H1 (cell line): Measurements from ENCODE around the gene TMUB2. TPM values are rescaled to one million over a fixed set of nuclear protein-coding genes. Genes with fewer than 3 reads are reported as not detected.

Source experiments
- BCL11A ChIP-seq, 2 experiments: IDR thresholded peaks; one replicate each; pipeline ENCODE4 v1.6.1; 2011; ENCODE audit warnings: low read depth in 2 of 2, low read length in 2 of 2, mild to moderate bottlenecking in 2 of 2
- polyA plus RNA-seq, 7 experiments: library from polyadenylated mRNA; depleted of rRNA in 3 of 7; stranded (reverse) in 5 of 7; unstranded in 2 of 7; fragments of >200 nt in 5 of 7; fragments of 200-250 nt in 2 of 7; gene quantifications; 1 replicate in 5 of 7; 2 replicates in 1 of 7; 4 replicates in 1 of 7; pipeline versions ENCODE4 v1.2.1 to v1.2.3, GENCODE V29; 2011 to 2013; ENCODE audit warnings: missing spikeins in 2 of 7, mixed read lengths in 2 of 7
- total RNA-seq: library from RNA; stranded (reverse); fragmentation: NEBNext Ultra II Directional; extraction: Animal tissue kit (Norgen Biotek cat#: 25700); gene quantifications from 2 replicates; pipeline ENCODE4 v1.2.1, GENCODE V29; 2021

TMUB2 gene
- total and polyA plus RNA-seq, 2 of the 8 experiments (the other 6 are each of a cell fraction or from before 2014, with no cell fraction given): 18.5 to 30.5 TPM

GRCh38 chr17:44223541-44224071, 36.8 kb downstream of the TMUB2 start (continued):
- TF ChIP-seq BCL11A (IDR thresholded peaks at IDR 0.05; ENCODE audit: low read depth in 2 of 2, low read length in 2 of 2): no peak
- TF ChIP-seq, all 59 proteins: peak for 0
